HG02763 (cell line): ENCODE measurements around the gene FOXB1.

Source experiments
- ATAC-seq: cut with Tn5 transposase; IDR thresholded peaks from one replicate; pipeline ENCODE4 v1.9.1; 2021; ENCODE audit warnings: mild to moderate bottlenecking, moderate library complexity; ENCODE audit not compliant: unreplicated experiment

FOXB1 gene

GRCh38 chr15:60004009-60004845 lies at the start of gene FOXB1:
TSS of gene FOXB1 (plus strand) at chr15:60004311. CDS start at chr15:60004964, 653 bp downstream.
- no peak for ATAC-seq

GRCh38 chr15:59958288-59958687 lies 45.8 kb upstream of the FOXB1 start:
- no peak for ATAC-seq

- ATAC-seq = no peak
These were observed 43.8 kb upstream of the FOXB1 start for GRCh38 chr15:59960318-59960717.

- ATAC-seq = no peak
These were observed 40.8 kb upstream of the FOXB1 start for GRCh38 chr15:59963322-59963721.

- no peak for ATAC-seq
These were observed 40.2 kb upstream of the FOXB1 start for GRCh38 chr15:59963925-59964324.

GRCh38 chr15:59965741-59966140 lies 38.4 kb upstream of the FOXB1 start:
- no peak for ATAC-seq

GRCh38 chr15:59966262-59966661 lies 37.8 kb upstream of the FOXB1 start:
- ATAC-seq = no peak

GRCh38 chr15:59968314-59968713 lies 35.8 kb upstream of the FOXB1 start:
- ATAC-seq = no peak

GRCh38 chr15:59972241-59972640 lies 31.9 kb upstream of the FOXB1 start:
- no peak for ATAC-seq

GRCh38 chr15:59976480-59977271 lies 27.4 kb upstream of the FOXB1 start:
- no peak for ATAC-seq

- no peak for ATAC-seq
These were observed 12.3 kb upstream of the FOXB1 start for GRCh38 chr15:59991834-59992233.

GRCh38 chr15:59993041-59993750 lies 10.9 kb upstream of the FOXB1 start:
- no peak for ATAC-seq

- ATAC-seq = no peak
These were observed 10.1 kb upstream of the FOXB1 start for GRCh38 chr15:59993950-59994401.

GRCh38 chr15:59994526-59994887 lies 9.6 kb upstream of the FOXB1 start:
- ATAC-seq = no peak

- no peak for ATAC-seq
These were observed 9.1 kb upstream of the FOXB1 start for GRCh38 chr15:59994888-59995557.

- no peak for ATAC-seq
These were observed 8.4 kb upstream of the FOXB1 start for GRCh38 chr15:59995568-59996297.

GRCh38 chr15:59996298-59997041 lies 7.6 kb upstream of the FOXB1 start:
- no peak for ATAC-seq

- ATAC-seq = peak; percentile 65
These were observed 6.9 kb upstream of the FOXB1 start for GRCh38 chr15:59997070-59997701.
